Peyer's patch (tissue), 4 donors: Measurements from ENCODE around the gene ATP5MC2.

Experiments used
- POLR2A ChIP-seq, 2 donors: fragments of 450-650 bp; IDR thresholded peaks; one replicate each; pipeline ENCODE4 v1.5.1; 2017; ENCODE audit warnings: antibody characterized with exemption in 2 of 2, mild to moderate bottlenecking in 2 of 2, moderate library complexity in 2 of 2
- TF ChIP-seq, protein P1 (sequence below), 6 experiments: fragments of 450-650 bp in 4 of 6; fragments of 200-600 bp in 2 of 6; sonication (generic) in 1 of 6; IDR thresholded peaks; one replicate each; pipeline ENCODE4 v1.5.1; 2017 to 2019; ENCODE audit warnings: antibody characterized with exemption in 6 of 6, mild to moderate bottlenecking in 3 of 6, moderate library complexity in 1 of 6

DNA sequence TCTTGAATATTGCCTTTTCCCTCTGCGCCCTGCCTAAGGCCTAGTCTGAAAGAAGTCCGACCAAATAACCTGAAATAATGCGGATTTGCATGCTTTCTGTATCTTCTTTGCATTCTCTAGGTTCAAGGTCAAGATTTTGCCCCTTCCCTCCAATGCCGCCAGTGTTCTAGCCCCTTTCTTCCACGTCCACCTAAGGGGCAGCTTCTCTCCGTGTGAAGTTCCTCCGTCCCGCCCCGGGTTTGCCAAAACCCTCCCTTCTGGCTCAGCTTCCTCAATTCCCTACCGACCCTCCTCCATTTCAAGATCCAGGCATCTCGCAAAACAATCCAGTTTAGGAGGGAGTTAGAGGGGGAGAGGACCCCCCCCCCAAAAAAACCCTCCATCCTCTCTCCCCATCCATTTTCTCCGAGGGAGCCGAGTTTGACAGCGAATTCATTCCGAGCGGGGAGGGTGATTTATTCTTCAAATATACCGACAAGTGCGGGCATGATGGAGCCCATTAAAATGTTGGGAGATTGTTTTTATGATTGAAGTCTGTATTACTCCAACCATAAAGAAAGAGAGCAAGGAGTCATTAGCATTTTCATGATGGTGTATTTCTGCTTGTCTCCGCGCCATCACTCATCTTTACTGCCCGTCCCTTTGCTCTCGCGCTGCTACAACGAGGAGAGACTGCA lies 20.9 kb upstream of the ATP5MC2 start:
- TF ChIP-seq, protein P1, sequence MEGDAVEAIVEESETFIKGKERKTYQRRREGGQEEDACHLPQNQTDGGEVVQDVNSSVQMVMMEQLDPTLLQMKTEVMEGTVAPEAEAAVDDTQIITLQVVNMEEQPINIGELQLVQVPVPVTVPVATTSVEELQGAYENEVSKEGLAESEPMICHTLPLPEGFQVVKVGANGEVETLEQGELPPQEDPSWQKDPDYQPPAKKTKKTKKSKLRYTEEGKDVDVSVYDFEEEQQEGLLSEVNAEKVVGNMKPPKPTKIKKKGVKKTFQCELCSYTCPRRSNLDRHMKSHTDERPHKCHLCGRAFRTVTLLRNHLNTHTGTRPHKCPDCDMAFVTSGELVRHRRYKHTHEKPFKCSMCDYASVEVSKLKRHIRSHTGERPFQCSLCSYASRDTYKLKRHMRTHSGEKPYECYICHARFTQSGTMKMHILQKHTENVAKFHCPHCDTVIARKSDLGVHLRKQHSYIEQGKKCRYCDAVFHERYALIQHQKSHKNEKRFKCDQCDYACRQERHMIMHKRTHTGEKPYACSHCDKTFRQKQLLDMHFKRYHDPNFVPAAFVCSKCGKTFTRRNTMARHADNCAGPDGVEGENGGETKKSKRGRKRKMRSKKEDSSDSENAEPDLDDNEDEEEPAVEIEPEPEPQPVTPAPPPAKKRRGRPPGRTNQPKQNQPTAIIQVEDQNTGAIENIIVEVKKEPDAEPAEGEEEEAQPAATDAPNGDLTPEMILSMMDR (IDR thresholded peaks at IDR 0.05): no peak
- TF ChIP-seq POLR2A (IDR thresholded peaks at IDR 0.05): no peak
